Measurements from ENCODE around the gene GCAT.

Gene GCAT

DNA sequence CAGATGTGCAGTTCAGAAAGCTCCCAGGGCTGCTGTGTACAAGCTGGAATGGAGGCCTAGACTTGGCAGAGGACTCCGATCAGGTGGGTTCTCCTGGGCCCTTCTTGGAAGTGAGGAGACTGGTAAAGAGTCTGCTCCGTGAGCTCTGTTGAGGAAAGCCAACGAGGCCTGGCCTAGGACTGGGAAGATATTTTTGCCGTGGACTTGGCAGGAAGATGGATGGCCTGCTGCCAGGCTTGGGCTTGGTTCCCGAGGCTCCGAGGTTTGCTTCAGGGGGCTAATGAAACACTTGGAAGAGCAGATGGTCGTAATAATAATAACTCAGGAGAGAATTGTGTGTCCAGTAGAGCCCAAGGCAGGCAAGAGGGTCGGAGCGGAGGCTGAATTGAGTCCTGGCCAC, 19.3 kb downstream of the GCAT start:
- DNase-seq: no peak
- H3K4me1 Mint-ChIP-seq: peaks cover 13% of the 10 kb centered on the region
- H3K27me3 Mint-ChIP-seq: peaks cover 34% of the 10 kb centered on the region
- peaks cover 7% of the 10 kb centered on the region for H3K36me3 Mint-ChIP-seq
- H3K27ac Mint-ChIP-seq: no peak overlapping the region
- H3K9me3 Mint-ChIP-seq: no peaks in the 10 kb centered on the region
- CTCF ChIA-PET: interaction anchor here (1.0 to 1.6 kb wide), 3 partner anchors 8 to 36 kb away, joined by 3 to 7 read pairs (median 5); no protein-coding TSS in a partner anchor
- no peak overlapping the region for H3K4me3 Mint-ChIP-seq

DNA sequence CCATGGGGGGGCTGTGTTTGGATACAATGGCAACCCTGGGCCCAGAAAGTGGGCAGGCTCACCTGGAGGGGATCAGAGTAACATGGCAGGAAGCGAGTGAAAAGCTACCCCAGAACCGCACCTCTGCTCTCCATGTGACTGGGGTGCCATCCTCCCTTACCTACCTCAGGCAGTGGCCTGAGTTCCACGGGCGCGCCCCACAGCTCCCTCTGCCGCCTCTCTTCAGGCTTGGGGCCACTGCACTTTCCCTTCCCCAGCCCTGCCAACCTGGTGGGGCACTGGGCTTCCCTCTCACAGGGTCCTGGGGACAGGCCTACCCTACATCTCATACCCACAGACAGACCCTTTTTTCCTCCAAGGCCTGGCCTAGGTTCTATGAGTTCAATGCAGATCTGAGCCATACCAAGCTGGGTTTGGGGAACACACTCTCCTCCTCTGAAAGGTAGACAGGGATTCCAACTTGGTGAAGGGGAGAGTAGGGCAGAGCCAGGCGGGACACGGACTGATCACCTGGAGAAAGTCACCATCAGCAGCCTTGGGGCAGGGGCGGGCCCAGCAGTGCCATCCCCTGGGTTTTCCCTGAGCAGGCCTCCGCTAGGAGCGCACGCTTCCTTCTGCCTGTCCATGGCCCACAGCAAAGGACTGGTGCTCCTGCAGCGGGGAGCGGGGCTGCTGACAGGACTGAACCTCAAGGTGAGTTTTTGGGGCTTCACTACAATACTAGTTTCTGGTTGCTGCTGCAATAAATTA, 22.5 kb downstream of the GCAT start:
- H3K4me1 Mint-ChIP-seq: peaks cover 5% of the 10 kb centered on the region
- H3K9me3 Mint-ChIP-seq: no peaks in the 10 kb centered on the region
- no peak for DNase-seq
- no peak overlapping the region for H3K4me3 Mint-ChIP-seq
- H3K36me3 Mint-ChIP-seq: peaks cover 18% of the 10 kb centered on the region
- peaks cover 7% of the 10 kb centered on the region for H3K27me3 Mint-ChIP-seq
- no peak overlapping the region for H3K27ac Mint-ChIP-seq
- CTCF ChIA-PET: no interaction called here

DNA sequence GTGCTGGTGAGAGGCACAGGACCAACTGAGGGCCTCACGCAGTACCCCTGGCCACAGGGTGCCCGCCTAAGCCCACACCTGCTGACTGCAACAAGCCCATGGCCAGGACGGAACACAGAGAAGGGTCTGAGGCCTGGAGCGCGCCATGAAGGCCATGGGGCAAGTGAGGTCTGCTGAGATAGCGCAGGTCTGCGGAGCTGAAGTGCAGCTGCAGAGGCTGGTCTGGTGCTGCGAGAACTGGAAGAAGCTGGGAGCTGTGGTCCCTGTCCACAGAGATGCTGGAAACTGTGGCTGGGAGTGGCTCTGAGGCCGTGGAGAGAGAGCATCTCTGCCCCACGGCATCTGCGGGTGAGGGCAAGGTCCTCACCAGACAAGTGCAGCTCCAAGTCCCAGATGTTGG, 23.7 kb downstream of the GCAT start:
- CTCF ChIA-PET: no interaction called here
- Mint-ChIP-seq H3K36me3 (peaks cover 18% of the 10 kb centered on the region), H3K27ac (peak overlapping the region; percentile 42), H3K4me3 (no peak overlapping the region), H3K9me3 (no peaks in the 10 kb centered on the region), H3K27me3 (no peaks in the 10 kb centered on the region), H3K4me1 (no peaks in the 10 kb centered on the region)
- no peak for DNase-seq

DNA sequence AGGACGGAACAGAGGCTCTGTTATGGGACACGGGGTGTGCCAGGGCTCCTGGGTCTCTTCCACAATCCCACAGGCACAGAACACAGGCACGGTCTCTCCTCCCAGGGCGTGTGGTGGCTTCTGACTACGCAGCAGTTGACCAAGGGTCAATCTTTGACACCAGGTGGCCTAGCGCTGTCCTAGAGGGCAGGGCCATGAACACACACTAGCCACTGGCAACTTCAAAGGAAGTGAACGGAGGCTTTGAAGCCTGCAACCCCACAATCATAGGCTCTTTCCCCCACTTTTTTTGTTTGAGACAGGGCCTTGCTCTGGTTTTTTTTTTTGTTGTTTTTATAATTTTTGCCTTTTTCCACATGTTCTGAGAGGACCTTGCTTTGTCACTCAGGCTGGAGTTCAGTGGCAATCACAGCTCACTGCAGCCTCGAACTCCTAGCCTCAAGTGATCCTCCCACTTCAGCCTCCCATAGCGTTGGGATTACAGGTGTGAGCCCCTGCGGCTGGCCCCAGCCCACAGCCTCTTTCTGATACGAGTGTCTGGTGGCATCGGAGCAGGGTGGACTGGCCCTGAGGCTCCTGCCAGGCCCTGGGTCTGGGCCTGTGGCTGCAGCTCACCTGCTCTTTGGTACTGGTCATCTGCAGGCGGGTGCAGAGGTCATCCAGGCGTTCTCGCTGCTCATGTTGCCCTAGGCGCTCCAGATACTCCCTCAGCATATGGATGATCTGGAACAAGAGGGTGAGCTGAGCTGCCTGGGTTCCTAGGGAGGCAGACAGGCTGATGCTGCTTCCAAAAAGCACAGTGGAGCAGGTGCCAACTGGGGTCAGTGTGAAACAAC, 24.5 kb downstream of the GCAT start:
- DNase-seq: no peak
- H3K4me3 Mint-ChIP-seq: no peak overlapping the region
- H3K4me1 Mint-ChIP-seq: no peaks in the 10 kb centered on the region
- peaks cover 21% of the 10 kb centered on the region for H3K36me3 Mint-ChIP-seq
- no peak overlapping the region for H3K27ac Mint-ChIP-seq
- H3K27me3 Mint-ChIP-seq: no peaks in the 10 kb centered on the region
- no peaks in the 10 kb centered on the region for H3K9me3 Mint-ChIP-seq
- CTCF ChIA-PET: no interaction called here

DNA sequence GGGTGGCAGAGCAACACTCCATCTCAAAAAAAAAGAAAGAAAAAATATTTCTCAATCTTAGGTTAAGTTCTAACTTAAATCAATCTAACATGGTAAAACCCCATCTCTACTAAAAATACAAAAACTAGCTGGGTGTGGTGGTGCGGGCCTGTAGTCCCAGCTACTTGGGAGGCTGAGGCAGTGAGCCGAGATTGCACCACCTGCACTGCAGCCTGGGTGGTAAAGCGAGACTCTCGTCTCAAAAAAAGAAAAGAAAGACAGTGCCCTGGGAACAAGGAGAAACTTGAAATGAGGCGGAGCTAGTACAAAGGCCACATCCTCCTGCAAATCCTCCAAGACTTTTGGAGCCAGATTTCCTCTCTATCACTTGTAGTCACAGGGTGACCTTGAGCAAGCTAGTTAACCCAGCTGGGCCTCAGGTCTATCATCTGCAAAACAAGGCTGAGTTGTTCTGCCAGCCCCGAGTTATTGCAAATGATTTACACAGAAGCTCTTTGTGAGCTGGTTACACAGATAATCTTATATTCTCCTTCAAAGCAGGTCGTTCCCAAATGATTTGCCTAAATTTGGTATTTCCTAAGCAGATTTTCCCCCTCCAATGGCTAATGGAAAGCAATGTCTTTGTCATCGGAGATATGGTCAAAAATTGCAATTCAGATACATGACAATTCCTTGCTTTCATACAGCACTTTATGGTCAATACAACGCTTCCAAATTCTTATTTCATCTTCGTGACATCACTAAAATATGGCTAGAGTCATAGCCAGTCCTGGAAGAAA, 34.5 kb downstream of the GCAT start:
- no peaks in the 10 kb centered on the region for H3K9me3 Mint-ChIP-seq
- H3K27ac Mint-ChIP-seq: peak overlapping the region; percentile 82
- peaks cover 19% of the 10 kb centered on the region for H3K36me3 Mint-ChIP-seq
- H3K27me3 Mint-ChIP-seq: no peaks in the 10 kb centered on the region
- peaks cover 20% of the 10 kb centered on the region for H3K4me1 Mint-ChIP-seq
- DNase-seq: no peak
- H3K4me3 Mint-ChIP-seq: peak overlapping the region; percentile 69
- CTCF ChIA-PET: interaction anchor here (0.7 to 2.1 kb wide), 4 partner anchors 17 to 112 kb away, joined by 3 to 7 read pairs (median 4); no protein-coding TSS in a partner anchor

DNA sequence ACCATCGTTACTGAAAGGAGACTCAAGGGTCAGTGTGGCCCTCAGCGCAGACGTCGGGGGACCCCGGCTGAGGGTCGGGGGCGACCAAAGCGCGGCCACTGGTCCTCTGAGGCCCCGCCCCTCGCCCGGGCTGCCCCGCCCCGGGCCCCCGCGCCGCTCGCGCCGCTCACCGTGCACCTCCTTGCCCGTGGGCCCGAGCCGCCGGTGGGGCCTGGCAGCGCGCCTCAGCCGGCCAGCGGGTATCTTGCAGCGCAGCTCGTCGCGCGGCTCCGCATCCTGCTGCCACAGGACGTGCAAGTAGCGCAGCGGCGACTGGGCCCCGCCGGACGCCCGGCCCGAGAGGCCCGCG, 36.0 kb downstream of the GCAT start:
- peak overlapping the region; percentile 93 for H3K27ac Mint-ChIP-seq
- H3K4me3 Mint-ChIP-seq: peak overlapping the region; percentile 84
- CTCF ChIA-PET: interaction anchor here (0.8 to 1.3 kb wide), 3 partner anchors 20 to 62 kb away, joined by 3 to 5 read pairs (median 5); partner anchors contain the start of genes GCAT and MICALL1
- no peaks in the 10 kb centered on the region for H3K27me3 Mint-ChIP-seq
- peaks cover 21% of the 10 kb centered on the region for H3K36me3 Mint-ChIP-seq
- peaks cover 31% of the 10 kb centered on the region for H3K4me1 Mint-ChIP-seq
- DNase-seq: peak; percentile 67
- peaks cover 2% of the 10 kb centered on the region for H3K9me3 Mint-ChIP-seq

DNA sequence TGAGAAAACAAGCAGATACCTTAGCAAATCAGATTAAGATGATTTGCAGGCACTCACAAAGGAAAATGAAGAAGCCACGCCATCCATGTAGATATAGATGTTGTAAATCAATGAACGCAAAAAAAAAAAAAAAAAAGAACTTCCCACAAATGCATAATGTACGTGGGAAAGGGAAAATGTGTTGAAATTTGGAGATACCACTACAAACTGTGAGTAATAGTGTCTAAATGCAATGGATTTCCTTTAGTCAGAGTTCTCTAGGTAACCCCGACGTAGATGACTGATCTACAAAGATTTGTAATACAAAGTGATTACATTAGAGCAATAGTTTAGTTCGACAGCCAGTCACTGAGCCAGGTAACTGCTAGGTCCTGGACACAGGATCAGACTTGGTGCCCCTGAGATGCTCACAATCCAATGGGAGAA, 37.2 kb downstream of the GCAT start:
- H3K27ac Mint-ChIP-seq: peak overlapping the region; percentile 90
- H3K27me3 Mint-ChIP-seq: no peaks in the 10 kb centered on the region
- peaks cover 2% of the 10 kb centered on the region for H3K9me3 Mint-ChIP-seq
- no peak for DNase-seq
- peaks cover 41% of the 10 kb centered on the region for H3K4me1 Mint-ChIP-seq
- peak overlapping the region; percentile 81 for H3K4me3 Mint-ChIP-seq
- CTCF ChIA-PET: interaction anchor here (0.6 to 1.3 kb wide), 3 partner anchors 18 to 61 kb away, joined by 3 to 5 read pairs (median 5); partner anchors contain the start of gene MICALL1
- H3K36me3 Mint-ChIP-seq: peaks cover 26% of the 10 kb centered on the region

DNA sequence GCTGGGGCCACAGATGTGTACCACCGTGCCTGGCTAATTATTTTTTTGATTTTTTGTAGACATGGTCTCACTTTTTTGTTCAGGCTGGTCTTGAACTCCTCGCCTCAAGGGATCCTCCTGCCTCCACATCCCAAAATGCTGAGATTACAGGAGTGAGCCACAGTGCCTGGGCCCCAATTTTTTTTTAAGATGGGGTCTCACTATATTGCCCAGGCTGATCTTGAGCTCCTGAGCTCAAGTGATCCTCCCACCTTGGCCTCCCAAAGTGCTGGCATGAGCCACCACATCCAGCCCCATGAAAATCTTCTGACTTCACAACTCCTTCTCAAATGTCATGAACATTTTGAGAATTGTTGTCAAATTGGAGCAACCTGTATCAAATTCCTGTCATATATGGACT, 38.7 kb downstream of the GCAT start:
- CTCF ChIA-PET: no interaction called here
- Mint-ChIP-seq H3K4me1 (peaks cover 53% of the 10 kb centered on the region), H3K4me3 (no peak overlapping the region), H3K9me3 (peaks cover 2% of the 10 kb centered on the region), H3K27me3 (no peaks in the 10 kb centered on the region), H3K27ac (no peak overlapping the region), H3K36me3 (peaks cover 34% of the 10 kb centered on the region)
- no peak for DNase-seq

DNA sequence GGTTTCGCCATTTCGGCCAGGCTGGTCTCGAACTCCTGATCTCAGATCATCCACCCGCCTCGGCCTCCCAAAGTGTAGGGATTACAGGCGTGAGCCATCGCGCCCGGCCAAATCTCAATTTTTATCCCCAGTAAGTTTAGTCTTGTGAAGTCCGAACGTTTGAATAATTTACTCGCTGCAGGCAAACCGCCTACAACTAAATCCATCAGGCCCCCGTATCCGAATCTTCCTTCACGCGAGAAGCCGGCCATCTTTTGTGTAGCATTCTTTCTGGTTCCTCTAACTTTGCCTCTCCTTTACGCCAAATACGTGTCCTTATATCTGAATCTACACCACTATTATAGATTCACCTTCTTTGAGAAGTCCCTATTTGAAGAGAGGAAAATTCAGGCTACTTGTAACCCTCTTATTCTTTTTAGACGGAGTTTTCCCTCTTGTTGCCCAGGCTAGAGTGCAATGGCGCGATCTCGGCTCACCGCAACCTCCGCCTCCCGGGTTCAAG, 40.9 kb downstream of the GCAT start:
- peak overlapping the region; percentile 83 for H3K4me3 Mint-ChIP-seq
- peaks cover 2% of the 10 kb centered on the region for H3K9me3 Mint-ChIP-seq
- DNase-seq: peak; percentile 48
- H3K27ac Mint-ChIP-seq: peak overlapping the region; percentile 95
- no peaks in the 10 kb centered on the region for H3K27me3 Mint-ChIP-seq
- CTCF ChIA-PET: interaction anchor here (1.9 to 2.0 kb wide), 2 partner anchors 15 to 30 kb away, joined by 5 to 12 read pairs; no protein-coding TSS in a partner anchor
- H3K4me1 Mint-ChIP-seq: peaks cover 48% of the 10 kb centered on the region
- H3K36me3 Mint-ChIP-seq: peaks cover 38% of the 10 kb centered on the region

DNA sequence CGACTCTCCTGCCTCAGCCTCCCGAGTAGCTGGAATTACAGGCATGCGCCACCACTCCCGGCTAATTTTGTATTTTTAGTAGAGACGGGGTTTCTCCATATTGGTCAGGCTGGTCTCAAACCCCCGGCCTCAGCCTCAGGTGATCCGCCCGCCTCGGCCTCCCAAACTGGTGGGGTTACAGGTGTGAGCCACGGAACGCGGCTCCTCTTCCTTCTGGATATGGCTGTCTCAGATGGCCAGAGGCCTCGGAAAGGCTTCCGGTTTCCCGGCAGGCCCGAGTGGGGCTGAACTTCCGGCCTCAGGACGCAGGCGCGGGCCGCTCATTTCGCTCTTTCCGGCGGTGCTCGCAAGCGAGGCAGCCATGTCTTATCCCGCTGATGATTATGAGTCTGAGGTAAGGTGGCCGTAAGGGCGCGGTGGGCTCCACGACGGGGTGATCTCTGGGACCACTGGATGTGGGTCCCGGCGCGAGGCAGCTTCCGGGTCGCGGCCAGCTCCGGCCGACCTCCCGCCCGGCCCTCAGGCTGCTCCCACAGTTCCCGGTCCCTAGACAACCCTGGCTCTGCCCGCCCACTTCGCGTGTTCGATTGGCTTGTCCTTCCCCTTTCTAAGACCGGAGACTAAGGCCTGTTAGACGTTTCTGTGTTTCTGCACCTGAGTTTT, 41.5 kb downstream of the GCAT start, which contains the start of gene EIF3L:
Gene EIF3L (plus strand): TSS at position 331 of the 663 bp plus-strand sequence. CDS start 31 bp downstream, at position 362.
- peak; percentile 93 for DNase-seq
- Mint-ChIP-seq H3K9me3 (peaks cover 2% of the 10 kb centered on the region), H3K27me3 (no peaks in the 10 kb centered on the region), H3K4me3 (peak within 1 kb of the TSS; percentile 83), H3K27ac (peak within 1 kb of the TSS; percentile 95), H3K4me1 (peaks cover 52% of the 10 kb centered on the region), H3K36me3 (peaks cover 43% of the 10 kb centered on the region)
- CTCF ChIA-PET: interaction anchor here (1.9 to 2.0 kb wide), 2 partner anchors 14 to 31 kb away, joined by 5 to 12 read pairs; no protein-coding TSS in a partner anchor

DNA sequence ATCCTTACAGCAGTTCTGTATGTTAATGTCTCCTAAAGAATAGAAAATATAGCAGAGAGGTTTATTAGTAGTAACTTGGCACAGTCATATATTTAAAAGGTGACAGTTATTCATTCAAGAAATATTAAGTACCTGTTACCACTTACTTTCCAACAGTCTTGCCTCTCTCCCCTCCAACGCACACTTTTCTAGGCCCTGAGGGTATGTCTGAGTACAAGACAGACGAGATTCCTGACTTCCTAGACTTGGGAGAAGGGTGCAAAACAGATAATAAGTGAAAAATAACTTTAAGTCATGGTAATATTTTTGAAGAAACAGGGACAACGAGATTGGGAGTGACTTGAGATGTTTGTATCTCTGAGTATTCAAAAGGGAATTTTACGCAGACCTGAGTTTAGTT, 43.1 kb downstream of the GCAT start:
- Mint-ChIP-seq H3K4me1 (peaks cover 53% of the 10 kb centered on the region), H3K36me3 (peaks cover 54% of the 10 kb centered on the region), H3K9me3 (peaks cover 2% of the 10 kb centered on the region), H3K4me3 (peak overlapping the region; percentile 83), H3K27me3 (no peaks in the 10 kb centered on the region), H3K27ac (peak overlapping the region; percentile 65)
- DNase-seq: no peak
- CTCF ChIA-PET: interaction anchor here (1.9 to 2.0 kb wide), 2 partner anchors 13 to 32 kb away, joined by 5 to 12 read pairs; no protein-coding TSS in a partner anchor

DNA sequence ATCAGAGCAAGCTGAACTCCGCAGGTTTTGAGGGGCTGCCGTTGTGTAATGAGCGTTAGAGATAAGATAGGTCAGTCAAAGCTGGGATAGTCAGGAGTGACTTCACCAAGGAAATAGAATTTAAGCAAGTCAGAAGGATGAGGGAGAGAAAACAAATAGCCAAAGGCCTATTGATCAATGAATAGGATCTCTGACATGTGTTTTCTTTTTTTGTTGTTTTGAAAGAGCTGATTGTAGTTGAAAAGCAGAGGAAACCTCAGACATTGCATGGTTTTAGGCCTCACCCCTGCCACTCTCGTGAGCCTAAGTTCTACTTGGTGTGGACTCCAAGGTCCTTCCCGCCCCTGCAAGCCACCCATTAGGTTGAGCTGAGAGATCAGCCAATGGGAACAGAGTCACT, 44.7 kb downstream of the GCAT start:
- Mint-ChIP-seq H3K36me3 (peaks cover 56% of the 10 kb centered on the region), H3K4me3 (no peak overlapping the region), H3K9me3 (peaks cover 2% of the 10 kb centered on the region), H3K27me3 (no peaks in the 10 kb centered on the region), H3K4me1 (peaks cover 51% of the 10 kb centered on the region), H3K27ac (peak overlapping the region; percentile 63)
- CTCF ChIA-PET: interaction anchor here (3.8 kb wide), 1 partner anchor 12 kb away, joined by 27 read pairs; no protein-coding TSS in a partner anchor
- no peak for DNase-seq

DNA sequence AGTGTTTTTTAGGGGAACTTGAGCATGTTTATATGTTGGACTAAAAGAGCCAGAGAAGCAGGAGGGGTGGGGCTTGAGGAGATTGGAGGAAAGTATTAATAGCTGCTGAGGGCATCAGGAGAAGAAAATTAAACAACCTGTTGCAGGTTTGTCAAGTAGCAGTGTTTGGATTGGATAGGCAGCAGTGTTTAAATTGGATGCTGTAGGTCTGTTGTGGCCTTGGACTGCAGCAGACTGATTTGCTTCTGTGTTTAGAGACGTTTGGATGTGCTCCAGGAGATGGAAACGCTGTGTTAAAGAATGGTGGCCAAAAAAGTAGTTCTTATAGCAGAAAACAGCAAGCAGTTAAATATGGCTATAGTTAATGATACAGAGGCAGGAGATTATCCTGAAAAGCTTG, 47.2 kb downstream of the GCAT start:
- peaks cover 35% of the 10 kb centered on the region for H3K4me1 Mint-ChIP-seq
- H3K27ac Mint-ChIP-seq: no peak overlapping the region
- H3K36me3 Mint-ChIP-seq: peaks cover 57% of the 10 kb centered on the region
- no peak overlapping the region for H3K4me3 Mint-ChIP-seq
- no peaks in the 10 kb centered on the region for H3K27me3 Mint-ChIP-seq
- DNase-seq: no peak
- CTCF ChIA-PET: interaction anchor here (1.0 to 3.8 kb wide), 3 partner anchors 9 to 116 kb away, joined by 3 to 27 read pairs (median 5); no protein-coding TSS in a partner anchor
- no peaks in the 10 kb centered on the region for H3K9me3 Mint-ChIP-seq
